ENCODE measurements around the gene TKT. TPM values are rescaled to one million over a fixed set of nuclear protein-coding genes. Genes with fewer than 3 reads are reported as not detected.

TKT gene
- total and polyA plus RNA-seq, 2 of the 13 experiments (the other 11 are each of a cell fraction or from before 2014, with no cell fraction given): 150 to 238 TPM

GRCh38 chr3:53188136-53188685 lies 67.6 kb downstream of the TKT start:
- in situ Hi-C loops (cut with HindIII; ENCODE audit: extremely low pct_ligation_motif_present, low pct_unique_long_range_greater_than_20kb): no loop called here
- ATAC-seq: peak; percentile 28; the same call in 1 of the 3 replicates
- POLR2A ChIA-PET: interaction anchor here (0.6 kb wide), 1 partner anchor 72 kb away, joined by 3 read pairs; no protein-coding TSS in a partner anchor

More at GRCh38 chr3:53188136-53188685, 67.6 kb downstream of the TKT start:
- Histone ChIP-seq H2AFZ (ENCODE audit: low read length) (no peak overlapping the region), H3K4me2 (ENCODE audit: low read depth, low read length) (no peak overlapping the region), H3K27ac (ENCODE audit: extremely low read length, insufficient read depth, low read length) (no peak overlapping the region), H3K79me2 (ENCODE audit: insufficient read depth, low read length) (no peaks in the 10 kb centered on the region), H3K36me3 (replicated peaks in 1 of 2; ENCODE audit: control insufficient read depth in 1 of 2, insufficient read depth in 2 of 2, low read length in 2 of 2) (peaks cover 21 to 63% of the 10 kb centered on the region in 2 experiments; a peak in 4 of 5 replicates), H3K4me1 (ENCODE audit: insufficient read depth, low read length) (no peaks in the 10 kb centered on the region), H3K27me3 (ENCODE audit: control insufficient read depth in 1 of 2, insufficient read depth in 2 of 2, low read length in 2 of 2) (no peaks in the 10 kb centered on the region), H3K9me3 (ENCODE audit: low read length) (no peaks in the 10 kb centered on the region), H4K20me1 (ENCODE audit: insufficient read depth, low read length) (no peaks in the 10 kb centered on the region), H3K9ac (ENCODE audit: insufficient read depth, low read depth, low read length) (no peak overlapping the region), H3K4me3 (replicated peaks in 1 of 3; ENCODE audit: insufficient read depth in 1 of 3, low read depth in 2 of 3, low read length in 3 of 3) (no peak overlapping the region)
- 93% methylated on average over 5 of the region's 5 CpGs for WGBS (ENCODE audit: low lambda C conversion rate)
- CTCF ChIA-PET (ENCODE audit: low intra/inter-chr PET ratio, low total read pairs): no interaction called here
- DNase-seq (ENCODE audit: low spot score) (peak; percentile 13), FAIRE-seq (no peak)
- intact Hi-C loops (cut with micrococcal nuclease; ENCODE audit: unreplicated experiment): no loop called here
- no peak for TF ChIP-seq TIGD3 (CRISPR knock-in tag; IDR thresholded peaks at IDR 0.05; ENCODE audit: borderline replicate concordance)
- 0 out of 2 replicates have a peak, but pooled peaks have one; percentile 19 for TF ChIP-seq ZKSCAN1 (IDR thresholded peaks at IDR 0.05; ENCODE audit: low read length)
- TF ChIP-seq NR2F1 (CRISPR knock-in tag; IDR thresholded peaks at IDR 0.05): no peak
- TF ChIP-seq RNF219 (CRISPR knock-in tag; IDR thresholded peaks at IDR 0.05): no peak
- TF ChIP-seq ZNF766 (CRISPR knock-in tag; IDR thresholded peaks at IDR 0.05; ENCODE audit: borderline replicate concordance): no peak
- no peak for TF ChIP-seq GATAD2A (CRISPR knock-in tag; IDR thresholded peaks at IDR 0.05)
- no peak for TF ChIP-seq ZFP62 (CRISPR knock-in tag; IDR thresholded peaks at IDR 0.05)
- no peak for TF ChIP-seq ZNF704 (CRISPR knock-in tag; IDR thresholded peaks at IDR 0.05; ENCODE audit: borderline replicate concordance)
- BruUV-seq (replicated peaks): no TSS peak
